B cell (primary cell): ENCODE data around the gene SYNRG. TPM values are rescaled to one million over a fixed set of nuclear protein-coding genes. Genes with fewer than 3 reads are reported as not detected.
A peak's percentile ranks its signal among the peaks of the same experiment; 100 is the strongest.

Experiments used
- ATAC-seq: fragments of 200-7000 bp; cut with Tn5 transposase; one replicate; pipeline ENCODE4 v1.10.0; 2021; ENCODE audit warnings: low read depth, mild to moderate bottlenecking, moderate number of reproducible peaks, moderate library complexity
- CTCF ChIA-PET: fragments of 350-600 bp; sonication (Branson Sonifier 250); formaldehyde crosslinking; loops from one replicate; lab custom pipeline; 2021; ENCODE audit warnings: antibody characterized with exemption, inconsistent platforms; lab: Charles Lee
- POLR2A ChIA-PET: fragments of 350-600 bp; sonication (Branson Sonifier 250); formaldehyde crosslinking; loops from one replicate; lab custom pipeline; 2021; ENCODE audit warnings: antibody characterized with exemption; lab: Charles Lee
- DNase-seq: peaks from one replicate; pipeline ENCODE4 v3.0.0; 2013
- H2AFZ ChIP-seq: 2 replicates; pipeline ENCODE4 v1.6.1; 2012; ENCODE audit warnings: mild to moderate bottlenecking, low read depth, low read length; ENCODE audit not compliant: insufficient read depth, poor library complexity, severe bottlenecking
- H3K27ac ChIP-seq, 2 donors: 1 replicate in 1 of 2; 2 replicates in 1 of 2; pipeline ENCODE4 v1.5.1; 2012 to 2013; ENCODE audit warnings: low read length in 2 of 2, mild to moderate bottlenecking in 2 of 2, moderate library complexity in 1 of 2
- H3K27me3 ChIP-seq, 4 experiments: fragments of 200-600 bp in 1 of 4; sonication (generic) in 1 of 4; replicated peaks in 1 of 4; 1 replicate in 2 of 4; 2 replicates in 2 of 4; pipeline versions ENCODE4 v1.6.1 to v1.7.0; 2013 to 2016; ENCODE audit warnings: low read length in 3 of 4, mild to moderate bottlenecking in 2 of 4, mixed read lengths in 1 of 4, moderate library complexity in 1 of 4; ENCODE audit not compliant: insufficient read depth in 4 of 4, control insufficient read depth in 3 of 4; ENCODE audit errors: control extremely low read depth in 1 of 4
- H3K36me3 ChIP-seq, 2 experiments: replicated peaks in 1 of 2; 1 replicate in 1 of 2; 2 replicates in 1 of 2; pipeline versions ENCODE4 v1.6.1 to v1.7.1; 2013; ENCODE audit warnings: low read length in 1 of 2; ENCODE audit not compliant: insufficient read depth in 2 of 2, control insufficient read depth in 1 of 2; ENCODE audit errors: control extremely low read depth in 1 of 2, extremely low read depth in 1 of 2
- H3K4me1 ChIP-seq, 2 donors: fragments of 200-600 bp in 1 of 2; sonication (generic) in 1 of 2; 1 replicate in 1 of 2; 2 replicates in 1 of 2; pipeline versions ENCODE4 v1.5.1 to v1.6.1; 2013 to 2017; ENCODE audit warnings: low read length in 2 of 2; ENCODE audit not compliant: control insufficient read depth in 2 of 2, insufficient read depth in 2 of 2
- H3K4me2 ChIP-seq: replicated peaks from 2 replicates; pipeline ENCODE3; 2012; ENCODE audit warnings: mild to moderate bottlenecking, low read depth, low read length; ENCODE audit not compliant: poor library complexity, severe bottlenecking
- H3K4me3 ChIP-seq, 5 experiments: fragments of 200-600 bp in 1 of 5; sonication (generic) in 1 of 5; 1 replicate in 3 of 5; 2 replicates in 2 of 5; pipeline versions ENCODE4 v1.5.1 to v1.7.0; 2011 to 2016; ENCODE audit warnings: low read length in 4 of 5, mild to moderate bottlenecking in 4 of 5, low read depth in 2 of 5, control low read depth in 1 of 5, moderate library complexity in 1 of 5; ENCODE audit not compliant: insufficient read depth in 1 of 5; ENCODE audit errors: control extremely low read depth in 1 of 5, extremely low read depth in 1 of 5
- H3K79me2 ChIP-seq: fragments of 200-600 bp; sonication (generic); one replicate; pipeline ENCODE4 v1.6.0; 2016; ENCODE audit warnings: low read length; ENCODE audit not compliant: control insufficient read depth, insufficient read depth
- H3K9ac ChIP-seq: fragments of 200-600 bp; sonication (generic); 2 replicates; pipeline ENCODE4 v1.6.1; 2017; ENCODE audit warnings: mild to moderate bottlenecking, low read length, moderate library complexity
- H3K9me3 ChIP-seq, 3 donors: one replicate each; pipeline versions ENCODE4 v1.6.1 to v1.7.1; 2013; ENCODE audit warnings: low read length in 2 of 3; ENCODE audit not compliant: control insufficient read depth in 2 of 3, insufficient read depth in 1 of 3; ENCODE audit errors: control extremely low read depth in 1 of 3
- H4K20me1 ChIP-seq: 2 replicates; pipeline ENCODE4 v1.6.0; 2012; ENCODE audit warnings: mild to moderate bottlenecking, low read length; ENCODE audit not compliant: insufficient read depth, control insufficient read depth, poor library complexity, severe bottlenecking
- H3K27ac Mint-ChIP-seq: one replicate; pipeline ENCODE4 v1.8.0; 2021; ENCODE audit warnings: mixed read lengths
- H3K27me3 Mint-ChIP-seq: one replicate; pipeline ENCODE4 v1.8.0; 2021; ENCODE audit warnings: mixed read lengths
- H3K4me1 Mint-ChIP-seq: one replicate; pipeline ENCODE4 v1.8.0; 2021; ENCODE audit warnings: mixed read lengths
- H3K4me3 Mint-ChIP-seq: one replicate; pipeline ENCODE4 v1.8.0; 2021; ENCODE audit warnings: mixed read lengths
- H3K9me3 Mint-ChIP-seq: one replicate; pipeline ENCODE4 v1.8.0; 2022; ENCODE audit warnings: mixed read lengths; ENCODE audit not compliant: insufficient read depth
- CTCF ChIP-seq: fragments of 200-600 bp; IDR thresholded peaks from one replicate; pipeline ENCODE4 v1.8.0; 2022; ENCODE audit warnings: antibody characterized with exemption, mild to moderate bottlenecking
- EZH2 ChIP-seq: IDR thresholded peaks from 2 replicates; pipeline ENCODE4 v1.6.1; 2012; ENCODE audit warnings: borderline replicate concordance, low read depth, mild to moderate bottlenecking, moderate library complexity, low read length; ENCODE audit not compliant: insufficient read depth, poor library complexity, severe bottlenecking
- WGBS: methylation state at CpG from one replicate; pipeline ENCODE4 v1.1.5; 2013; ENCODE audit warnings: missing lambda C conversion rate; ENCODE audit not compliant: insufficient coverage; 5-methylcytosine and 5-hydroxymethylcytosine counted together
- intact Hi-C: fragments of 100-400 bp; cut with micrococcal nuclease; formaldehyde crosslinking; loops from one replicate; pipeline ENCODE4 v1.10.0; 2022
- polyA plus RNA-seq: library from polyadenylated mRNA; depleted of rRNA; stranded (reverse); fragments of >200 nt; gene quantifications from 2 replicates; pipeline ENCODE4 v1.2.3, GENCODE V29; 2012
- total RNA-seq, 2 donors: library from RNA; stranded (reverse); fragments of 120-200 nt in 1 of 2; gene quantifications; 1 replicate in 1 of 2; 2 replicates in 1 of 2; pipeline versions ENCODE4 v1.2.3 to v1.2.4, GENCODE V29; 2013 to 2022

SYNRG gene
- total and polyA plus RNA-seq, 2 donors (not counting 1 experiment from before 2014, with no cell fraction given), result 31.8 to 113 TPM

- Histone ChIP-seq H3K79me2 (no peaks in the 10 kb centered on the region), H3K27me3 (no peaks in the 10 kb centered on the region), H2AFZ (no peak overlapping the region), H3K4me1 (no peaks in the 10 kb centered on the region), H3K4me3 (no peak overlapping the region), H3K4me2 (no peak overlapping the region), H3K36me3 (peaks cover 10 to 77% of the 10 kb centered on the region in 2 experiments), H3K9ac (no peak overlapping the region), H4K20me1 (no peaks in the 10 kb centered on the region), H3K9me3 (no peaks in the 10 kb centered on the region), H3K27ac (no peak overlapping the region)
- Mint-ChIP-seq H3K4me3 (no peak overlapping the region), H3K27ac (no peak overlapping the region), H3K9me3 (no peaks in the 10 kb centered on the region), H3K4me1 (no peaks in the 10 kb centered on the region), H3K27me3 (no peaks in the 10 kb centered on the region)
- ATAC-seq (no peak), DNase-seq (no peak)
- TF ChIP-seq CTCF (no peak), EZH2 (no peak)
- no CpG with 5 or more reads among the region's 4 CpGs for WGBS
- CTCF ChIA-PET, result no interaction called here
- POLR2A ChIA-PET, result no interaction called here
- intact Hi-C loops, result no loop called here
Observed at GRCh38 chr17:37530420-37530819, 78.8 kb downstream of the SYNRG start.

GRCh38 chr17:37527249-37527851, 81.9 kb downstream of the SYNRG start:
- Histone ChIP-seq H3K36me3 (peaks cover 9 to 75% of the 10 kb centered on the region in 2 experiments), H3K27ac (no peak overlapping the region), H4K20me1 (no peaks in the 10 kb centered on the region), H3K9me3 (no peaks in the 10 kb centered on the region), H3K4me2 (no peak overlapping the region), H3K4me3 (no peak overlapping the region), H3K79me2 (no peaks in the 10 kb centered on the region), H3K4me1 (no peaks in the 10 kb centered on the region), H3K27me3 (no peaks in the 10 kb centered on the region), H2AFZ (no peak overlapping the region), H3K9ac (no peak overlapping the region)
- no peak for ATAC-seq
- H3K27ac Mint-ChIP-seq, result no peak overlapping the region
- H3K9me3 Mint-ChIP-seq, result no peaks in the 10 kb centered on the region
- intact Hi-C loops, result loop anchor here (1.0 kb wide), 1 partner anchor 264 kb away; no protein-coding TSS in a partner anchor
- H3K27me3 Mint-ChIP-seq, result no peaks in the 10 kb centered on the region
- H3K4me1 Mint-ChIP-seq, result no peaks in the 10 kb centered on the region
- ChIA-PET POLR2A (interaction anchor here (0.6 kb wide), 1 partner anchor 1043 kb away, joined by 3 read pairs; no protein-coding TSS in a partner anchor), CTCF (interaction anchor here (0.5 to 3.2 kb wide), 7 partner anchors 8 to 288 kb away, joined by 3 to 22 read pairs (median 5); partner anchors contain the start of gene SYNRG)
- TF ChIP-seq EZH2 (no peak), CTCF (peak; percentile 66)
- DNase-seq, result peak; percentile 46
- H3K4me3 Mint-ChIP-seq, result no peak overlapping the region
- no CpG with 5 or more reads among the region's 5 CpGs for WGBS
